Vagina (tissue), 2 donors: ENCODE results near the gene SSR2. TPM values are rescaled to one million over a fixed set of nuclear protein-coding genes. Genes with fewer than 3 reads are reported as not detected.

Experiments used
- DNase-seq, 2 donors: peaks; one replicate each; pipeline ENCODE4 v3.0.0-alpha.2; 2017; ENCODE audit errors: extremely low spot score in 2 of 2
- H3K27ac ChIP-seq: fragments of 200-600 bp; sonication (generic); one replicate; pipeline ENCODE4 v1.5.1; 2019
- H3K27me3 ChIP-seq: fragments of 200-600 bp; sonication (generic); one replicate; pipeline ENCODE4 v1.5.1; 2019
- H3K36me3 ChIP-seq, 2 donors: fragments of 200-600 bp; sonication (generic); one replicate each; pipeline ENCODE4 v1.5.1; 2017 to 2019
- H3K4me1 ChIP-seq: fragments of 200-600 bp; sonication (generic); one replicate; pipeline ENCODE4 v1.5.1; 2019
- H3K4me3 ChIP-seq, 2 donors: fragments of 200-600 bp; sonication (generic); 1 replicate in 1 of 2; 2 replicates in 1 of 2; pipeline ENCODE4 v1.5.1; 2016 to 2019
- H3K9me3 ChIP-seq: fragments of 200-600 bp; sonication (generic); one replicate; pipeline ENCODE4 v1.5.1; 2019
- CTCF ChIP-seq, 3 experiments: fragments of 450-650 bp in 2 of 3; fragments of 200-600 bp in 1 of 3; sonication (generic) in 1 of 3; IDR thresholded peaks; one replicate each; pipeline ENCODE4 v1.5.1; 2017 to 2019; ENCODE audit warnings: antibody characterized with exemption in 3 of 3, mild to moderate bottlenecking in 2 of 3, moderate library complexity in 2 of 3
- POLR2A ChIP-seq, 2 donors: fragments of 450-650 bp; IDR thresholded peaks; one replicate each; pipeline ENCODE4 v1.6.1; 2017; ENCODE audit warnings: antibody characterized with exemption in 2 of 2, mild to moderate bottlenecking in 2 of 2, moderate library complexity in 2 of 2
- POLR2AphosphoS5 ChIP-seq, 2 donors: sonication (generic); formaldehyde crosslinking; IDR thresholded peaks; one replicate each; pipeline ENCODE4 v1.9.0; 2017; ENCODE audit warnings: antibody characterized with exemption in 2 of 2, mild to moderate bottlenecking in 2 of 2, low read depth in 1 of 2; ENCODE audit not compliant: insufficient read depth in 1 of 2
- intact Hi-C: fragments of 100-400 bp; cut with DNase I; formaldehyde crosslinking; loops from one replicate; pipeline ENCODE4 v1.15.1; 2023
- total RNA-seq: library from RNA; depleted of rRNA; stranded (reverse); fragments of >200 nt; gene quantifications from one replicate; pipeline ENCODE4 v1.2.3, GENCODE V29; 2016

SSR2 gene
- total RNA-seq, 1 donor from 2014 or later = 187 TPM

GRCh38 chr1:156053768-156054499 lies 33.2 kb upstream of the SSR2 start, which contains the start of gene UBQLN4:
TSS of gene UBQLN4 (minus strand) at chr1:156053798. CDS start at chr1:156053701, 97 bp downstream.
- Histone ChIP-seq H3K27ac (peak within 1 kb of the TSS; percentile 95), H3K36me3 (peaks cover 0 to 17% of the 10 kb centered on the region in 2 donors), H3K4me3 (peak within 1 kb of the TSS; percentile 84 to 97), H3K27me3 (no peaks in the 10 kb centered on the region), H3K4me1 (peaks cover 32% of the 10 kb centered on the region), H3K9me3 (no peaks in the 10 kb centered on the region)
- TF ChIP-seq POLR2A (IDR thresholded peaks at IDR 0.05) (peak in 1 of 2 donors; percentile 4), POLR2AphosphoS5 (IDR thresholded peaks at IDR 0.05; ENCODE audit: insufficient read depth in 1 of 2, low read depth in 1 of 2) (no peak), CTCF (IDR thresholded peaks at IDR 0.05) (peak in 1 of 3 experiments; percentile 35)
- no peak for DNase-seq
- intact Hi-C loops = no loop called here

- Histone ChIP-seq H3K9me3 (no peaks in the 10 kb centered on the region), H3K4me3 (peak overlapping the region; percentile 84 to 97), H3K36me3 (peaks cover 0 to 19% of the 10 kb centered on the region in 2 donors), H3K27me3 (no peaks in the 10 kb centered on the region), H3K4me1 (peaks cover 32% of the 10 kb centered on the region), H3K27ac (peak overlapping the region; percentile 95)
- peak in 1 of 3 experiments; percentile 8 for TF ChIP-seq CTCF (IDR thresholded peaks at IDR 0.05)
- no peak for TF ChIP-seq POLR2A (IDR thresholded peaks at IDR 0.05)
- no peak for TF ChIP-seq POLR2AphosphoS5 (IDR thresholded peaks at IDR 0.05; ENCODE audit: insufficient read depth in 1 of 2, low read depth in 1 of 2)
- intact Hi-C loops = no loop called here
- no peak for DNase-seq
Measured at GRCh38 chr1:156052862-156053767, 32.4 kb upstream of the SSR2 start.

- Histone ChIP-seq H3K4me3 (no peak overlapping the region), H3K27ac (no peak overlapping the region), H3K9me3 (no peaks in the 10 kb centered on the region), H3K4me1 (peaks cover 25% of the 10 kb centered on the region), H3K36me3 (peaks cover 0 to 23% of the 10 kb centered on the region in 2 donors), H3K27me3 (no peaks in the 10 kb centered on the region)
- DNase-seq = no peak
- TF ChIP-seq CTCF (IDR thresholded peaks at IDR 0.05) (no peak), POLR2A (IDR thresholded peaks at IDR 0.05) (no peak), POLR2AphosphoS5 (IDR thresholded peaks at IDR 0.05; ENCODE audit: insufficient read depth in 1 of 2, low read depth in 1 of 2) (no peak)
- intact Hi-C loops = no loop called here
Measured at GRCh38 chr1:156051011-156051725, 30.4 kb upstream of the SSR2 start.

GRCh38 chr1:156050376-156050775 lies 29.6 kb upstream of the SSR2 start:
- no peak overlapping the region for H3K27ac ChIP-seq
- H3K27me3 ChIP-seq = no peaks in the 10 kb centered on the region
- TF ChIP-seq POLR2A (IDR thresholded peaks at IDR 0.05) (no peak), POLR2AphosphoS5 (IDR thresholded peaks at IDR 0.05; ENCODE audit: insufficient read depth in 1 of 2, low read depth in 1 of 2) (no peak), CTCF (IDR thresholded peaks at IDR 0.05) (no peak)
- peaks cover 17% of the 10 kb centered on the region for H3K4me1 ChIP-seq
- no peak for DNase-seq
- H3K9me3 ChIP-seq = no peaks in the 10 kb centered on the region
- peaks cover 0 to 23% of the 10 kb centered on the region in 2 donors for H3K36me3 ChIP-seq
- intact Hi-C loops = no loop called here
- no peak overlapping the region for H3K4me3 ChIP-seq
